Measurements from ENCODE around the gene SMIM44.

SMIM44 gene

GRCh38 chr19:3442487-3443071 is 40.7 kb downstream of the SMIM44 start:
- no peak for TF ChIP-seq CTCF (IDR thresholded peaks at IDR 0.05; ENCODE audit: control insufficient read depth, extremely low read depth, insufficient read depth)
- no peak overlapping the region for H3K4me3 ChIP-seq (ENCODE audit: low read depth, low read length)

GRCh38 chr19:3441986-3442329 is 41.3 kb downstream of the SMIM44 start:
- TF ChIP-seq CTCF (IDR thresholded peaks at IDR 0.05; ENCODE audit: control insufficient read depth, extremely low read depth, insufficient read depth), result no peak
- no peak for DNase-seq (ENCODE audit: low read depth)
- H3K4me3 ChIP-seq (ENCODE audit: low read depth, low read length), result no peak overlapping the region

More at GRCh38 chr19:3442487-3443071, 40.7 kb downstream of the SMIM44 start:
- DNase-seq (ENCODE audit: low read depth), result no peak

GRCh38 chr19:3441089-3441985 is 41.9 kb downstream of the SMIM44 start:
- DNase-seq (ENCODE audit: low read depth), result no peak
- TF ChIP-seq CTCF (IDR thresholded peaks at IDR 0.05; ENCODE audit: control insufficient read depth, extremely low read depth, insufficient read depth), result no peak
- H3K4me3 ChIP-seq (ENCODE audit: low read depth, low read length), result no peak overlapping the region

- no peak overlapping the region for H3K4me3 ChIP-seq (ENCODE audit: low read depth, low read length)
- TF ChIP-seq CTCF (IDR thresholded peaks at IDR 0.05; ENCODE audit: control insufficient read depth, extremely low read depth, insufficient read depth), result peak; percentile 38
- no peak for DNase-seq (ENCODE audit: low read depth)
Measured at GRCh38 chr19:3440082-3440481, 43.2 kb downstream of the SMIM44 start.

GRCh38 chr19:3434630-3435553 is 48.3 kb downstream of the SMIM44 start:
- TF ChIP-seq CTCF (IDR thresholded peaks at IDR 0.05; ENCODE audit: control insufficient read depth, extremely low read depth, insufficient read depth), result no peak
- DNase-seq (ENCODE audit: low read depth), result peak; percentile 81
- H3K4me3 ChIP-seq (ENCODE audit: low read depth, low read length), result peak overlapping the region; percentile 59

GRCh38 chr19:3433805-3434540 is 49.3 kb downstream of the SMIM44 start:
- H3K4me3 ChIP-seq (ENCODE audit: low read depth, low read length), result peak overlapping the region; percentile 59; the same call in 1 of the 2 replicates
- no peak for DNase-seq (ENCODE audit: low read depth)
- TF ChIP-seq CTCF (IDR thresholded peaks at IDR 0.05; ENCODE audit: control insufficient read depth, extremely low read depth, insufficient read depth), result no peak
